GM12875 (cell line): ENCODE data around the gene LRRC41.

ENCODE experiments used
- H3K4me3 ChIP-seq: one replicate; pipeline ENCODE4 v1.5.1; 2011; ENCODE audit warnings: low read depth, low read length, control low read depth
- TF ChIP-seq, protein P1 (sequence below): IDR thresholded peaks from 2 replicates; pipeline ENCODE4 v1.5.1; 2011; ENCODE audit warnings: low read depth, mild to moderate bottlenecking, control low read depth, inconsistent platforms, low read length, moderate library complexity, borderline replicate concordance; ENCODE audit not compliant: insufficient read depth

LRRC41 gene, protein sequence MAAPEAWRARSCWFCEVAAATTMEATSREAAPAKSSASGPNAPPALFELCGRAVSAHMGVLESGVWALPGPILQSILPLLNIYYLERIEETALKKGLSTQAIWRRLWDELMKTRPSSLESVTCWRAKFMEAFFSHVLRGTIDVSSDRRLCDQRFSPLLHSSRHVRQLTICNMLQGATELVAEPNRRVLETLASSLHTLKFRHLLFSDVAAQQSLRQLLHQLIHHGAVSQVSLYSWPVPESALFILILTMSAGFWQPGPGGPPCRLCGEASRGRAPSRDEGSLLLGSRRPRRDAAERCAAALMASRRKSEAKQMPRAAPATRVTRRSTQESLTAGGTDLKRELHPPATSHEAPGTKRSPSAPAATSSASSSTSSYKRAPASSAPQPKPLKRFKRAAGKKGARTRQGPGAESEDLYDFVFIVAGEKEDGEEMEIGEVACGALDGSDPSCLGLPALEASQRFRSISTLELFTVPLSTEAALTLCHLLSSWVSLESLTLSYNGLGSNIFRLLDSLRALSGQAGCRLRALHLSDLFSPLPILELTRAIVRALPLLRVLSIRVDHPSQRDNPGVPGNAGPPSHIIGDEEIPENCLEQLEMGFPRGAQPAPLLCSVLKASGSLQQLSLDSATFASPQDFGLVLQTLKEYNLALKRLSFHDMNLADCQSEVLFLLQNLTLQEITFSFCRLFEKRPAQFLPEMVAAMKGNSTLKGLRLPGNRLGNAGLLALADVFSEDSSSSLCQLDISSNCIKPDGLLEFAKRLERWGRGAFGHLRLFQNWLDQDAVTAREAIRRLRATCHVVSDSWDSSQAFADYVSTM

GRCh38 chr1:46303038-46303871 is at the start of gene LRRC41, which contains the start of gene UQCRH:
LRRC41 (minus strand) TSS chr1:46303616; CDS start chr1:46303322, 294 bp downstream.
UQCRH (plus strand) TSS chr1:46303698; CDS start chr1:46303767, 69 bp downstream.
- TF ChIP-seq, protein P1, sequence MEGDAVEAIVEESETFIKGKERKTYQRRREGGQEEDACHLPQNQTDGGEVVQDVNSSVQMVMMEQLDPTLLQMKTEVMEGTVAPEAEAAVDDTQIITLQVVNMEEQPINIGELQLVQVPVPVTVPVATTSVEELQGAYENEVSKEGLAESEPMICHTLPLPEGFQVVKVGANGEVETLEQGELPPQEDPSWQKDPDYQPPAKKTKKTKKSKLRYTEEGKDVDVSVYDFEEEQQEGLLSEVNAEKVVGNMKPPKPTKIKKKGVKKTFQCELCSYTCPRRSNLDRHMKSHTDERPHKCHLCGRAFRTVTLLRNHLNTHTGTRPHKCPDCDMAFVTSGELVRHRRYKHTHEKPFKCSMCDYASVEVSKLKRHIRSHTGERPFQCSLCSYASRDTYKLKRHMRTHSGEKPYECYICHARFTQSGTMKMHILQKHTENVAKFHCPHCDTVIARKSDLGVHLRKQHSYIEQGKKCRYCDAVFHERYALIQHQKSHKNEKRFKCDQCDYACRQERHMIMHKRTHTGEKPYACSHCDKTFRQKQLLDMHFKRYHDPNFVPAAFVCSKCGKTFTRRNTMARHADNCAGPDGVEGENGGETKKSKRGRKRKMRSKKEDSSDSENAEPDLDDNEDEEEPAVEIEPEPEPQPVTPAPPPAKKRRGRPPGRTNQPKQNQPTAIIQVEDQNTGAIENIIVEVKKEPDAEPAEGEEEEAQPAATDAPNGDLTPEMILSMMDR = 0 out of 2 replicates have a peak, but pooled peaks have one; percentile 18
- peak within 1 kb of the TSS; percentile 93 for H3K4me3 ChIP-seq

- TF ChIP-seq, protein P1 = no peak
- H3K4me3 ChIP-seq = no peak overlapping the region
Observed at GRCh38 chr1:46352363-46352762, 48.9 kb upstream of the LRRC41 start.

- TF ChIP-seq, protein P1 = no peak
- no peak overlapping the region for H3K4me3 ChIP-seq
Observed at GRCh38 chr1:46345281-46345680, 41.9 kb upstream of the LRRC41 start.

DNA sequence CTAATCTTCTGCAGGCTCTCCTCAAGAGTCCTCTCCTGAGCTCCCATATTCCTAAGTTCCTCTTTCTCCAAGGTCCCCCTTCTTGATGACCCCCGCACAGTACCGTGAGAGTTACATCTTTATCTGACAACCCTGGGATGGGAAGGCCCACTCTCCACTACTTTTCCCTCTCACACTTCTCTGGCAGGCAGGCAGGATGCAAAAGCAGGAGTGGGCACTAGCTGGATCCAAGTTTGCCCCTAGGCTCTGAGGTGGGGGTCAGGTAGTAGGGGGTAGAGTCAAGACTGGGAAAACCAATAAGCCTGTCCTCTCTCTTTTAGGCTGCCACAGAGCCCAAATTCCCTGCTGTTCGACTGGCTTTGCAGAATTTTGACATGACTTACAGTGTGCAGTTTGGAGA is 41.1 kb upstream of the LRRC41 start:
- H3K4me3 ChIP-seq = no peak overlapping the region
- TF ChIP-seq, protein P1 = no peak

DNA sequence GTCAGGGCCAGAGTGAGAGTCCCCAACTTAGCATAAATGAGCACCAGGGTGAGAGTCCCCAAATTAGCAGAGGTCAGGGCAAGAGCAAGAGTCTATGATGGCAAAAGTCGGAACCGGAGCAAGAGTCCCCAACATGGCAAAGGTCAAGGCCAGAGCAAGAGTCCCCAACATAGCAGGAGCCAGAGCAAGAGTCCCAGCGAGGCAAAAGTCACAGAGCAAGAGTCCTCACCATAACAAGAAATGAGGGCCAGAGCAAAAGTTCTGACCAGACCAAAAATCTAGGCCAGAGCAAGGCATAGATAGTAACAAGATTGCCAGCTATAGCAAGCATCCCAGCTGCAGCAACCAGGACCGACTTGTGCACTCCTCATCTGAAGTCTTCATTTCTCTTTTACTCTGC is 40.3 kb upstream of the LRRC41 start:
- H3K4me3 ChIP-seq = no peak overlapping the region
- TF ChIP-seq, protein P1 = no peak

DNA sequence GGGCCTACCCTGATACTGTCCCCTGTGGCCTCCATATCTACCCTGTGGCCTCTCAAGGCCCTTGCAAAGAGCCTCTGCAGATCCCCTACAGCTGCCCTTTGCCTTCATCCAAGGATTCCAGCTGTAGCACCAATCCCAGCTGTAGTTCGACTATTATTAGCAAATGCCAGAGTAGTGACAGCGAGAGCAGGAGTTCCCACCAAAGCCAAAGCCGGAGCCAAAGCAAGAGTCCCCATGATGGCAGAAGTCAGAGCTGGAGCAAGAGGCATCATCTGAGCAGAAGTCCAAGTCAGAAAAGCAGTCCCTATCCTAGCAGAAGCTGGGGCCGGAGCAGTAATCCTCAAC is 39.9 kb upstream of the LRRC41 start:
- TF ChIP-seq, protein P1 = no peak

More for the DNA sequence above, 39.9 kb upstream of the LRRC41 start:
- H3K4me3 ChIP-seq = no peak overlapping the region
